Endothelial cell of umbilical vein (primary cell): ENCODE data around the gene TBK1. TPM values are rescaled to one million over a fixed set of nuclear protein-coding genes. Genes with fewer than 3 reads are reported as not detected.

Experiments
- BruUV-seq: library from RNA; stranded (reverse); fragments of 400-500 nt; replicated peaks from 2 replicates; lab custom pipeline; 2021; lab: Mats Ljungman, UMichigan
- CTCF ChIA-PET: fragments of 300-600, 350-600 bp; sonication (Branson Sonifier 250); formaldehyde crosslinking; loops from one replicate; lab custom pipeline; 2021; ENCODE audit warnings: antibody characterized with exemption, inconsistent platforms; lab: Charles Lee
- POLR2A ChIA-PET: fragments of 300-600, 350-600 bp; sonication (Branson Sonifier 250); formaldehyde crosslinking; loops from one replicate; lab custom pipeline; 2021; ENCODE audit warnings: antibody characterized with exemption, inconsistent platforms; lab: Charles Lee
- DNase-seq: peaks from one replicate; pipeline ENCODE4 v3.0.0-alpha.2; 2011; ENCODE audit warnings: low read depth, low spot score
- FAIRE-seq: peaks from 2 replicates; lab custom pipeline; 2011; peaks lifted over from hg19 to GRCh38; lab: Jason Lieb, UNC
- H2AFZ ChIP-seq: 2 replicates; pipeline ENCODE4 v1.6.0; 2012; ENCODE audit warnings: low read depth, low read length, control low read depth, inconsistent platforms
- H3K27ac ChIP-seq: 2 replicates; pipeline ENCODE4 v1.5.1; 2011; ENCODE audit warnings: low read depth, mild to moderate bottlenecking, control low read depth, low read length, moderate library complexity; ENCODE audit not compliant: insufficient read depth
- H3K27me3 ChIP-seq, 2 experiments: 2 replicates each; pipeline versions ENCODE4 v1.6.0 to v1.6.1; 2011; ENCODE audit warnings: low read length in 2 of 2, mixed read lengths in 1 of 2; ENCODE audit not compliant: control insufficient read depth in 2 of 2, insufficient read depth in 2 of 2
- H3K36me3 ChIP-seq, 2 experiments: 2 replicates in 1 of 2; 3 replicates in 1 of 2; pipeline ENCODE4 v1.5.1; 2011; ENCODE audit warnings: low read length in 2 of 2, mild to moderate bottlenecking in 1 of 2, moderate library complexity in 1 of 2; ENCODE audit not compliant: control insufficient read depth in 2 of 2, insufficient read depth in 2 of 2; ENCODE audit errors: extremely low read depth in 1 of 2
- H3K4me1 ChIP-seq: 3 replicates; pipeline ENCODE4 v1.5.1; 2011; ENCODE audit warnings: mild to moderate bottlenecking, low read length; ENCODE audit not compliant: control insufficient read depth, insufficient read depth; ENCODE audit errors: extremely low read depth
- H3K4me2 ChIP-seq: 2 replicates; pipeline ENCODE4 v1.6.1; 2011; ENCODE audit warnings: low read length, control low read depth, mixed read lengths; ENCODE audit not compliant: insufficient read depth
- H3K4me3 ChIP-seq, 3 experiments: fragments of 200-600 bp in 1 of 3; sonication (generic), shearing (Covaris generic) in 1 of 3; replicated peaks in 1 of 3; 2 replicates each; pipeline ENCODE4 v1.5.1; 2011 to 2016; ENCODE audit warnings: control low read depth in 3 of 3, low read length in 3 of 3, mild to moderate bottlenecking in 2 of 3, inconsistent platforms in 1 of 3, low read depth in 1 of 3, moderate library complexity in 1 of 3; ENCODE audit not compliant: insufficient read depth in 1 of 3
- H3K79me2 ChIP-seq: 2 replicates; pipeline ENCODE4 v1.6.0; 2012; ENCODE audit warnings: low read length, inconsistent platforms; ENCODE audit not compliant: control insufficient read depth, insufficient read depth
- H3K9ac ChIP-seq: replicated peaks from 2 replicates; pipeline ENCODE3; 2011; ENCODE audit warnings: low read length, control low read depth; ENCODE audit not compliant: insufficient read depth; ENCODE audit errors: extremely low read depth
- H3K9me1 ChIP-seq: replicated peaks from 3 replicates; pipeline ENCODE4 v1.6.0; 2011; ENCODE audit warnings: mild to moderate bottlenecking, low read length; ENCODE audit not compliant: control insufficient read depth, insufficient read depth; ENCODE audit errors: extremely low read depth
- H3K9me3 ChIP-seq: replicated peaks from 2 replicates; pipeline ENCODE4 v1.5.1; 2012; ENCODE audit warnings: low read length, inconsistent platforms; ENCODE audit not compliant: control insufficient read depth, insufficient read depth
- H4K20me1 ChIP-seq: replicated peaks from 2 replicates; pipeline ENCODE3; 2011; ENCODE audit warnings: mild to moderate bottlenecking, low read length; ENCODE audit not compliant: control insufficient read depth, insufficient read depth; ENCODE audit errors: extremely low read depth
- EZH2 ChIP-seq: IDR thresholded peaks from 2 replicates; pipeline ENCODE4 v1.6.1; 2012; ENCODE audit warnings: borderline replicate concordance, low read depth, mild to moderate bottlenecking, moderate library complexity, low read length, inconsistent platforms; ENCODE audit not compliant: severe bottlenecking
- FOS ChIP-seq: IDR thresholded peaks from 2 replicates; pipeline ENCODE4 v1.6.1; 2011; ENCODE audit warnings: mild to moderate bottlenecking, low read length, moderate library complexity, borderline replicate concordance; ENCODE audit not compliant: insufficient read depth
- GATA2 ChIP-seq: IDR thresholded peaks from 2 replicates; pipeline ENCODE4 v1.7.0; 2011; ENCODE audit warnings: low read depth, mild to moderate bottlenecking, moderate library complexity, mixed read lengths, low read length; ENCODE audit not compliant: insufficient read length, insufficient read depth
- JUN ChIP-seq: IDR thresholded peaks from 2 replicates; pipeline ENCODE4 v1.6.1; 2011; ENCODE audit warnings: borderline replicate concordance, low read depth; ENCODE audit not compliant: insufficient read length, insufficient read depth
- MYC ChIP-seq: IDR thresholded peaks from one replicate; pipeline ENCODE4 v1.6.1; 2011; ENCODE audit warnings: mild to moderate bottlenecking, low read depth, low read length
- POLR2A ChIP-seq: IDR thresholded peaks from 2 replicates; pipeline ENCODE4 v1.6.1; 2012; ENCODE audit warnings: low read depth, mild to moderate bottlenecking, control low read depth, low read length
- POLR2AphosphoS5 ChIP-seq: IDR thresholded peaks from 2 replicates; pipeline ENCODE4 v1.6.1; 2012; ENCODE audit warnings: low read depth, mild to moderate bottlenecking, control low read depth, low read length, moderate library complexity; ENCODE audit not compliant: insufficient read depth
- dilution Hi-C: fragments of 300-500 bp; cut with MboI; formaldehyde crosslinking; loops from one replicate; pipeline ENCODE4 v1.15.0; 2019; ENCODE audit warnings: low sequenced_read_pairs; ENCODE audit not compliant: extremely low pct_ligation_motif_present
- intact Hi-C: fragments of 100-400 bp; cut with micrococcal nuclease; formaldehyde crosslinking; loops from one replicate; pipeline ENCODE4 v1.10.0; 2022
- polyA plus RNA-seq, 4 experiments: library from polyadenylated mRNA; depleted of rRNA in 3 of 4; stranded (reverse) in 3 of 4; unstranded in 1 of 4; fragments of >200 nt; gene quantifications; 2 replicates each; pipeline versions ENCODE4 v1.2.1 to v1.2.3, GENCODE V29; 2011 to 2012; ENCODE audit warnings: missing spikeins in 1 of 4
- total RNA-seq: library from RNA; stranded (reverse); gene quantifications from 2 replicates; pipeline ENCODE4 v1.2.3, GENCODE V29; 2021
- TF ChIP-seq, protein P1 (sequence below): IDR thresholded peaks from 2 replicates; pipeline ENCODE4 v1.6.1; 2011; ENCODE audit not compliant: insufficient read depth, insufficient read length
- TF ChIP-seq, protein P2 (sequence below), 2 donors: IDR thresholded peaks; 1 replicate in 1 of 2; 2 replicates in 1 of 2; pipeline ENCODE4 v1.5.1; 2011; ENCODE audit warnings: low read length in 2 of 2, mild to moderate bottlenecking in 2 of 2, moderate library complexity in 2 of 2, control low read depth in 1 of 2, inconsistent platforms in 1 of 2, low read depth in 1 of 2; ENCODE audit not compliant: insufficient read depth in 1 of 2; ENCODE audit errors: extremely low read depth in 1 of 2

The TBK1 gene
- total and polyA plus RNA-seq, 2 donors (not counting 3 experiments of a cell fraction or from before 2014, with no cell fraction given), result 8.0 to 28.9 TPM

DNA sequence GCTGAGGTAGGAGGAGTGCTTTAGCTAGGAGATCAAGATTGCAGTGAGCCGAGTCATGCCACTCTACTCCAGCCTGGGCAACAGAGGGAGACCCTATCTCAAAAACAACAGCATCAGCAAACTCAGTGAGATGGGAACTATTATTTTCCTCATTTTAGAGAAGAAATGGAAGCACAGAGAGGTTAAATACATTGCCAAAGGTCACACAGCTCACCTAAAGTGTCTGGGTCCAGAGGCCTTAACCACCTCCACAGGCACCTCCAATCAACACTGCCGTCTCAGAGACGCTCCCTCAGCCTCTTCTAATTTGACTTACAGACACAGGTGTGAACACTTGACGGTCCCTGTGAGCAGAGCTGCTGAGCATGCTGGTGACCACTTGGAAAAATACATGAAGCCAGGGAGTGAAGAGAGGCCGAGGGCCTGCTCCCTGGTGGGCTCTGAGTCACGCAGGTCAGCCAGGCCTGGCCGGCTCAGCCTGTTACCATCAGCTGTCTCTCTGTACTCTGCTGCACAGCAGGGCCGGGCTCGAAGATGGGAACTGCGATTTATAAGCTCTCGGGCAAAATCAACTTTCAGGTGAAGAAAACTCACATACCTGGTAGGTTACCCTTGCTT is 80.9 kb downstream of the TBK1 start:
- no peak overlapping the region for H3K4me3 ChIP-seq
- POLR2A ChIA-PET, result no interaction called here
- H3K4me2 ChIP-seq, result no peak overlapping the region
- no peak for DNase-seq
- FAIRE-seq, result no peak
- no peak overlapping the region for H3K27ac ChIP-seq
- no peaks in the 10 kb centered on the region for H3K4me1 ChIP-seq
- H3K27me3 ChIP-seq, result peaks cover 5 to 8% of the 10 kb centered on the region in 2 experiments
- no peaks in the 10 kb centered on the region for H3K36me3 ChIP-seq
- CTCF ChIA-PET, result interaction anchor here (2.1 kb wide), 1 partner anchor 12 kb away, joined by 8 read pairs; no protein-coding TSS in a partner anchor
- H3K9ac ChIP-seq, result no peak overlapping the region
- H3K79me2 ChIP-seq, result no peaks in the 10 kb centered on the region
- H3K9me1 ChIP-seq, result no peaks in the 10 kb centered on the region
- no peaks in the 10 kb centered on the region for H4K20me1 ChIP-seq
- H3K9me3 ChIP-seq, result no peaks in the 10 kb centered on the region
- no peak overlapping the region for H2AFZ ChIP-seq
- TF ChIP-seq, protein P1, sequence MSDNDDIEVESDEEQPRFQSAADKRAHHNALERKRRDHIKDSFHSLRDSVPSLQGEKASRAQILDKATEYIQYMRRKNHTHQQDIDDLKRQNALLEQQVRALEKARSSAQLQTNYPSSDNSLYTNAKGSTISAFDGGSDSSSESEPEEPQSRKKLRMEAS, result no peak
- TF ChIP-seq, protein P2, sequence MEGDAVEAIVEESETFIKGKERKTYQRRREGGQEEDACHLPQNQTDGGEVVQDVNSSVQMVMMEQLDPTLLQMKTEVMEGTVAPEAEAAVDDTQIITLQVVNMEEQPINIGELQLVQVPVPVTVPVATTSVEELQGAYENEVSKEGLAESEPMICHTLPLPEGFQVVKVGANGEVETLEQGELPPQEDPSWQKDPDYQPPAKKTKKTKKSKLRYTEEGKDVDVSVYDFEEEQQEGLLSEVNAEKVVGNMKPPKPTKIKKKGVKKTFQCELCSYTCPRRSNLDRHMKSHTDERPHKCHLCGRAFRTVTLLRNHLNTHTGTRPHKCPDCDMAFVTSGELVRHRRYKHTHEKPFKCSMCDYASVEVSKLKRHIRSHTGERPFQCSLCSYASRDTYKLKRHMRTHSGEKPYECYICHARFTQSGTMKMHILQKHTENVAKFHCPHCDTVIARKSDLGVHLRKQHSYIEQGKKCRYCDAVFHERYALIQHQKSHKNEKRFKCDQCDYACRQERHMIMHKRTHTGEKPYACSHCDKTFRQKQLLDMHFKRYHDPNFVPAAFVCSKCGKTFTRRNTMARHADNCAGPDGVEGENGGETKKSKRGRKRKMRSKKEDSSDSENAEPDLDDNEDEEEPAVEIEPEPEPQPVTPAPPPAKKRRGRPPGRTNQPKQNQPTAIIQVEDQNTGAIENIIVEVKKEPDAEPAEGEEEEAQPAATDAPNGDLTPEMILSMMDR (IDR thresholded peaks at IDR 0.05; ENCODE audit: extremely low read depth in 1 of 2, insufficient read depth in 1 of 2, low read depth in 1 of 2, low read length in 2 of 2), result no peak
- TF ChIP-seq POLR2A (no peak), FOS (no peak), EZH2 (no peak), POLR2AphosphoS5 (no peak), MYC (no peak), JUN (no peak), GATA2 (no peak)
- intact Hi-C loops (no loop called here), dilution Hi-C loops (no loop called here)
- BruUV-seq, result no TSS peak
